ENCODE measurements around the gene BCAS1. TPM values are rescaled to one million over a fixed set of nuclear protein-coding genes. Genes with fewer than 3 reads are reported as not detected.

BCAS1 gene
- total RNA-seq, 1 donor from 2014 or later, result 10.7 TPM

- no peak for TF ChIP-seq CTCF (conservative IDR thresholded peaks at IDR 0.05)
- Mint-ChIP-seq H3K27me3 (no peaks in the 10 kb centered on the region), H3K27ac (peak overlapping the region; percentile 63), H3K4me1 (ENCODE audit: unreplicated experiment) (peaks cover 24% of the 10 kb centered on the region), H3K4me3 (no peak overlapping the region), H3K9me3 (no peaks in the 10 kb centered on the region), H3K36me3 (no peaks in the 10 kb centered on the region)
- DNase-seq (ENCODE audit: extremely low spot score, unreplicated experiment), result no peak
Measured at GRCh38 chr20:53926428-53927028, 143.9 kb downstream of the BCAS1 start.

GRCh38 chr20:53925651-53926401 lies 144.6 kb downstream of the BCAS1 start:
- Mint-ChIP-seq H3K4me3 (no peak overlapping the region), H3K36me3 (no peaks in the 10 kb centered on the region), H3K27ac (peak overlapping the region; percentile 63), H3K9me3 (no peaks in the 10 kb centered on the region), H3K4me1 (ENCODE audit: unreplicated experiment) (peaks cover 30% of the 10 kb centered on the region), H3K27me3 (no peaks in the 10 kb centered on the region)
- DNase-seq (ENCODE audit: extremely low spot score, unreplicated experiment), result no peak
- TF ChIP-seq CTCF (conservative IDR thresholded peaks at IDR 0.05), result no peak

- no peak overlapping the region for H3K4me3 Mint-ChIP-seq
- no peaks in the 10 kb centered on the region for H3K36me3 Mint-ChIP-seq
- no peaks in the 10 kb centered on the region for H3K9me3 Mint-ChIP-seq
- H3K27ac Mint-ChIP-seq, result peak overlapping the region; percentile 51
- no peak for DNase-seq (ENCODE audit: extremely low spot score, unreplicated experiment)
- no peak for TF ChIP-seq CTCF (conservative IDR thresholded peaks at IDR 0.05)
- H3K4me1 Mint-ChIP-seq (ENCODE audit: unreplicated experiment), result peaks cover 34% of the 10 kb centered on the region
- no peaks in the 10 kb centered on the region for H3K27me3 Mint-ChIP-seq
Measured at GRCh38 chr20:53923566-53924369, 146.6 kb downstream of the BCAS1 start.

- H3K27ac Mint-ChIP-seq, result peak overlapping the region; percentile 51
- H3K4me1 Mint-ChIP-seq (ENCODE audit: unreplicated experiment), result peaks cover 37% of the 10 kb centered on the region
- DNase-seq (ENCODE audit: extremely low spot score, unreplicated experiment), result no peak
- H3K9me3 Mint-ChIP-seq, result no peaks in the 10 kb centered on the region
- H3K27me3 Mint-ChIP-seq, result no peaks in the 10 kb centered on the region
- H3K4me3 Mint-ChIP-seq, result no peak overlapping the region
- no peak for TF ChIP-seq CTCF (conservative IDR thresholded peaks at IDR 0.05)
- H3K36me3 Mint-ChIP-seq, result no peaks in the 10 kb centered on the region
Measured at GRCh38 chr20:53922901-53923314, 147.5 kb downstream of the BCAS1 start.

- TF ChIP-seq CTCF (conservative IDR thresholded peaks at IDR 0.05), result no peak
- DNase-seq (ENCODE audit: extremely low spot score, unreplicated experiment), result no peak
- H3K27me3 Mint-ChIP-seq, result no peaks in the 10 kb centered on the region
- H3K4me1 Mint-ChIP-seq (ENCODE audit: unreplicated experiment), result peaks cover 43% of the 10 kb centered on the region
- H3K9me3 Mint-ChIP-seq, result no peaks in the 10 kb centered on the region
- no peaks in the 10 kb centered on the region for H3K36me3 Mint-ChIP-seq
- H3K4me3 Mint-ChIP-seq, result peak overlapping the region; percentile 28
- H3K27ac Mint-ChIP-seq, result peak overlapping the region; percentile 75
Measured at GRCh38 chr20:53921443-53921973, 148.9 kb downstream of the BCAS1 start.
